Right atrium auricular region (tissue), 2 donors: ENCODE measurements around the gene GRIN2A. TPM values are rescaled to one million over a fixed set of nuclear protein-coding genes. Genes with fewer than 3 reads are reported as not detected.

ENCODE experiments used
- DNase-seq: peaks from one replicate; pipeline ENCODE4 v3.0.0-alpha.2; 2019; ENCODE audit warnings: low spot score
- H3K27ac ChIP-seq, 2 donors: fragments of 200-600 bp; sonication (generic); 1 replicate in 1 of 2; 2 replicates in 1 of 2; pipeline ENCODE4 v1.5.1; 2016 to 2019
- H3K27me3 ChIP-seq, 2 donors: fragments of 200-600 bp; sonication (generic); one replicate each; pipeline versions ENCODE4 v1.5.1 to v1.6.0; 2017 to 2019
- H3K36me3 ChIP-seq: fragments of 200-600 bp; sonication (generic); one replicate; pipeline ENCODE4 v1.5.1; 2016
- H3K4me1 ChIP-seq, 2 donors: fragments of 200-600 bp; sonication (generic); one replicate each; pipeline versions ENCODE4 v1.5.1 to v1.6.0; 2017 to 2019
- H3K4me3 ChIP-seq, 2 donors: fragments of 200-600 bp; sonication (generic); 1 replicate in 1 of 2; 2 replicates in 1 of 2; pipeline ENCODE4 v1.5.1; 2017 to 2019; ENCODE audit warnings: mild to moderate bottlenecking in 1 of 2, moderate library complexity in 1 of 2
- H3K9me3 ChIP-seq, 2 donors: fragments of 200-600 bp; sonication (generic); one replicate each; pipeline ENCODE4 v1.5.1; 2019
- total RNA-seq, 2 donors: library from RNA; depleted of rRNA; stranded (reverse); fragments of >200 nt; gene quantifications; one replicate each; pipeline ENCODE4 v1.1.0, GENCODE V29; 2016
- TF ChIP-seq, protein P1 (sequence below), 2 donors: fragments of 200-600 bp; sonication (generic); IDR thresholded peaks; one replicate each; pipeline ENCODE4 v1.5.1; 2019; ENCODE audit warnings: antibody characterized with exemption in 2 of 2

The GRIN2A gene
- total RNA-seq, 2 donors from 2014 or later: 3.8 to 7.4 TPM

DNA sequence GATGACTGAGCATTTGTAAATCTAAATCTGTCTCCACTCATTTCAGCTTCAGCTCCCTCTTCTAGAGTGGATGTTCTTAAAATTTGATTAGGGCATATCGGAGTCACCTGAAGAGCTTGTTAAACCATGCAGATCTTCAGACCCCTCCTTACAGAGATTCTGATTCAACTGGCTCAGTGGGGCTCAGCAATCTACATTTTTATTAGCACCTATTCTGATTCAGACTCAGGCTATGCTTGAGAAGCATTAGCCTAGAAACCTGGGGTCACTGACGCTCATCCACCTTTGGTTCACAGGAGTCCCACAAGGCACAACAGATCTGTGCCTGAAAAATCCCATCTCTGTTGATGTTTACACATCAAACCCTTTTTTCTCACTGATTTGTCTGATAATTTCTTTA is 365.6 kb downstream of the GRIN2A start:
- Histone ChIP-seq H3K4me3 (no peak overlapping the region), H3K4me1 (no peaks in the 10 kb centered on the region), H3K27me3 (no peaks in the 10 kb centered on the region), H3K36me3 (no peaks in the 10 kb centered on the region), H3K9me3 (no peaks in the 10 kb centered on the region), H3K27ac (no peak overlapping the region)
- DNase-seq: no peak
- TF ChIP-seq, protein P1, sequence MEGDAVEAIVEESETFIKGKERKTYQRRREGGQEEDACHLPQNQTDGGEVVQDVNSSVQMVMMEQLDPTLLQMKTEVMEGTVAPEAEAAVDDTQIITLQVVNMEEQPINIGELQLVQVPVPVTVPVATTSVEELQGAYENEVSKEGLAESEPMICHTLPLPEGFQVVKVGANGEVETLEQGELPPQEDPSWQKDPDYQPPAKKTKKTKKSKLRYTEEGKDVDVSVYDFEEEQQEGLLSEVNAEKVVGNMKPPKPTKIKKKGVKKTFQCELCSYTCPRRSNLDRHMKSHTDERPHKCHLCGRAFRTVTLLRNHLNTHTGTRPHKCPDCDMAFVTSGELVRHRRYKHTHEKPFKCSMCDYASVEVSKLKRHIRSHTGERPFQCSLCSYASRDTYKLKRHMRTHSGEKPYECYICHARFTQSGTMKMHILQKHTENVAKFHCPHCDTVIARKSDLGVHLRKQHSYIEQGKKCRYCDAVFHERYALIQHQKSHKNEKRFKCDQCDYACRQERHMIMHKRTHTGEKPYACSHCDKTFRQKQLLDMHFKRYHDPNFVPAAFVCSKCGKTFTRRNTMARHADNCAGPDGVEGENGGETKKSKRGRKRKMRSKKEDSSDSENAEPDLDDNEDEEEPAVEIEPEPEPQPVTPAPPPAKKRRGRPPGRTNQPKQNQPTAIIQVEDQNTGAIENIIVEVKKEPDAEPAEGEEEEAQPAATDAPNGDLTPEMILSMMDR (IDR thresholded peaks at IDR 0.05): no peak

DNA sequence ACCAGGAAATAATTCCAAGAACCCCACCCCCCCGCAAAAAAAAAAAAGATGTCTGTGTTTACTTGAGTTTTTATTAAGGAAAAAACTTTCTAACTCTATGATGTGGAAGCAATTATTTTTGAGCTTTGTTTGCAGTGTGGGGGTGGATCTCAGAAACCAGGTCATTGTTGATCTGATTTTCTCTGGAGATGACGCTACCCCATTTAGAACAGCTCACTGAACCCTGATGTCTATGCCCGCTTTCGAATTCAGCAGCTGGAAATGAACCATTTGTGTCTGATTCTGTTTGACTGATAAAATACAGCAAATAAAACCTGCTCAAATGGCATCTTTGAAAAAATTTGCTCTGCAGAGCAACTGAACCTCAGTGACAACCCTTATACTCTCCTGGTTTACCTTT is 368.6 kb downstream of the GRIN2A start:
- H3K27ac ChIP-seq: no peak overlapping the region
- H3K4me1 ChIP-seq: no peaks in the 10 kb centered on the region
- no peak for DNase-seq
- no peak overlapping the region for H3K4me3 ChIP-seq
- no peaks in the 10 kb centered on the region for H3K27me3 ChIP-seq
- no peaks in the 10 kb centered on the region for H3K36me3 ChIP-seq
- TF ChIP-seq, protein P1 (IDR thresholded peaks at IDR 0.05): no peak
- H3K9me3 ChIP-seq: no peaks in the 10 kb centered on the region

DNA sequence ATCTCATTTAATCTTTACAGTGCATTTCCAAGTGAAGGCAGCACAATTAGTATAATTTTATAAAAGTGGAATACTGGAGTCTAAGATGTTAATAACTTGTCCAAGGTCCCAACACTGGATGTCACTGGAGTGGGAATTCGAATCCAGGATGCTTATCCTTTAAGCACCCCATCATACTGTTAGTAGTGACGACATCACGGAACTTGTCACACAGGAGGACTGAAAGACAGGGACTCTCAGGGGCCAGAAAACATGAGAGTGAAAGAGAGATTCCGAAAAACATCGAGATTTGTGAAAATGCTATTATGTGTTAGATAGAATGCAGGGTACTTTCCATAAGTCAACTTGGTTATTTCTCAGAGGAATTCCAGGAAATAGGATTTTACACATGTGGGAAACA is 374.0 kb downstream of the GRIN2A start:
- no peaks in the 10 kb centered on the region for H3K9me3 ChIP-seq
- no peak overlapping the region for H3K4me3 ChIP-seq
- no peak for DNase-seq
- no peak overlapping the region for H3K27ac ChIP-seq
- no peaks in the 10 kb centered on the region for H3K36me3 ChIP-seq
- TF ChIP-seq, protein P1 (IDR thresholded peaks at IDR 0.05): no peak
- H3K4me1 ChIP-seq: no peaks in the 10 kb centered on the region
- no peaks in the 10 kb centered on the region for H3K27me3 ChIP-seq

DNA sequence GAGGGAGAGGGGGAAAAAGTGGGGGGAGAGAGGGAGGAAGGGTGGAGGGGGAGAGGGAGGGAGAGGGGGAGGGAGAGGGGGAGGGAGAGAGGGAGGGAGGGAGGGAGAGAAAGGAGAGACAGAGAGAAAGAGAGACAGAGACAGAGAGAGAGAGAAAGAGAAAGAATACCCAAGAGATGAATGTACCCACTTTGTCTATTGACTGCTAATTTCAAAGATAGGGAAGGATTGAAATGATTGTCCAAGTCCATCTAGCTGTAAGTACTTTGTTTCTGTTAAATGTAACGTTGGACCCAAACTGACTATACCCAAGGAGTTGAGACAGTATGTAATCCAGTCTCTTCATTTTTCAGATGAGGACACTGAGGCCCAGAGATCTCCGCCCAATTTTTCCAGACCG is 374.9 kb downstream of the GRIN2A start:
- no peaks in the 10 kb centered on the region for H3K27me3 ChIP-seq
- TF ChIP-seq, protein P1 (IDR thresholded peaks at IDR 0.05): no peak
- H3K36me3 ChIP-seq: no peaks in the 10 kb centered on the region
- H3K4me3 ChIP-seq: no peak overlapping the region
- H3K9me3 ChIP-seq: no peaks in the 10 kb centered on the region
- H3K4me1 ChIP-seq: no peaks in the 10 kb centered on the region
- H3K27ac ChIP-seq: no peak overlapping the region
- DNase-seq: no peak

DNA sequence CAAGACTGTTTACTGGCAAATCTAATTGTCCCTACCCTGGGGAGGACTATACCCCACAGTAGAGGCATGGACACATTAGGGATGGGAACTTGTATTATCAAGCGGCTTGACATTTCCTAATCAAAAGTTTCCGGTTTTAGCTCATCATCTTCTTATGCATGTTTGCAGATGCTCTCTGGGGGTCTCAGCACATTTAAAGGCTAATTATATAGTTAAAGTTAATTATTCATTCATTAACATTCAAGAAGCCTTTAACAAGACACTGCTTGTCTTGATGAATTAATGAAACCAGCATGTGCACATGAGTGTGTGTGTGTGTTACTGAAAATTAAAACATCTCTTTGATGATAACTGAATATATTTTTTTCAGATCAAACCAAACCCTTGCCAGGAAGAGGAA is 377.1 kb downstream of the GRIN2A start:
- no peaks in the 10 kb centered on the region for H3K9me3 ChIP-seq
- TF ChIP-seq, protein P1 (IDR thresholded peaks at IDR 0.05): no peak
- no peak overlapping the region for H3K27ac ChIP-seq
- H3K27me3 ChIP-seq: no peaks in the 10 kb centered on the region
- H3K4me1 ChIP-seq: no peaks in the 10 kb centered on the region
- no peak overlapping the region for H3K4me3 ChIP-seq
- no peak for DNase-seq
- H3K36me3 ChIP-seq: no peaks in the 10 kb centered on the region

DNA sequence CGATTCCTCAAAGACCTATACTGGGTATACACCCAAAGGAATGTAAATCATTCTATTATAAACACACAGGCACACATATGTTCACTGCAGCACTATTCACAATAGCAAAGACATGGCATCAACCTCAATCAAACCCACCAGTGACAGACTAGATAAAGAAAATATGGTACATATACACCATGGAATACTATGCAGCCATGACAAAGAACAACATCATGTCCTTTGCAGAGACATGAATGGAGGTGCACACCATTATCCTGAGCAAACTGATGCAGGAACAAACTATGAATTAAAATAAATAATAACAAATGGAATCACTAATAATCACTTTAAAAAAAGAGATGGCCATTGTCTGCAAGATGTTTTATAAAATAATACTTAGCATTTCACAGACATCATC is 380.1 kb downstream of the GRIN2A start:
- H3K27me3 ChIP-seq: no peaks in the 10 kb centered on the region
- peaks cover 0 to 7% of the 10 kb centered on the region in 2 donors for H3K4me1 ChIP-seq
- H3K27ac ChIP-seq: no peak overlapping the region
- DNase-seq: no peak
- no peak overlapping the region for H3K4me3 ChIP-seq
- TF ChIP-seq, protein P1 (IDR thresholded peaks at IDR 0.05): no peak
- no peaks in the 10 kb centered on the region for H3K9me3 ChIP-seq
- H3K36me3 ChIP-seq: no peaks in the 10 kb centered on the region
